ENCODE measurements around the gene F13B.

GRCh38 chr1:197083474-197083873 lies 16.4 kb upstream of the F13B start:
- TF ChIP-seq, protein P1, sequence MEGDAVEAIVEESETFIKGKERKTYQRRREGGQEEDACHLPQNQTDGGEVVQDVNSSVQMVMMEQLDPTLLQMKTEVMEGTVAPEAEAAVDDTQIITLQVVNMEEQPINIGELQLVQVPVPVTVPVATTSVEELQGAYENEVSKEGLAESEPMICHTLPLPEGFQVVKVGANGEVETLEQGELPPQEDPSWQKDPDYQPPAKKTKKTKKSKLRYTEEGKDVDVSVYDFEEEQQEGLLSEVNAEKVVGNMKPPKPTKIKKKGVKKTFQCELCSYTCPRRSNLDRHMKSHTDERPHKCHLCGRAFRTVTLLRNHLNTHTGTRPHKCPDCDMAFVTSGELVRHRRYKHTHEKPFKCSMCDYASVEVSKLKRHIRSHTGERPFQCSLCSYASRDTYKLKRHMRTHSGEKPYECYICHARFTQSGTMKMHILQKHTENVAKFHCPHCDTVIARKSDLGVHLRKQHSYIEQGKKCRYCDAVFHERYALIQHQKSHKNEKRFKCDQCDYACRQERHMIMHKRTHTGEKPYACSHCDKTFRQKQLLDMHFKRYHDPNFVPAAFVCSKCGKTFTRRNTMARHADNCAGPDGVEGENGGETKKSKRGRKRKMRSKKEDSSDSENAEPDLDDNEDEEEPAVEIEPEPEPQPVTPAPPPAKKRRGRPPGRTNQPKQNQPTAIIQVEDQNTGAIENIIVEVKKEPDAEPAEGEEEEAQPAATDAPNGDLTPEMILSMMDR (IDR thresholded peaks at IDR 0.05; ENCODE audit: low read length) = no peak
- TF ChIP-seq EZH2 (optimal IDR thresholded peaks at IDR 0.05; ENCODE audit: low read depth, low read length) (no peak), EZH2phosphoT487 (IDR thresholded peaks at IDR 0.05; ENCODE audit: low read length) (no peak)
